ENCODE data around the gene KCNJ4. TPM values are rescaled to one million over a fixed set of nuclear protein-coding genes. Genes with fewer than 3 reads are reported as not detected.
A peak's percentile ranks its signal among the peaks of the same experiment; 100 is the strongest.

KCNJ4 gene
- polyA plus RNA-seq, 10 donors, result 0.12 to 0.58 (median 0.23) TPM; not detected in 1

- no peak for DNase-seq
Observed at GRCh38 chr22:38431266-38432010, 23.6 kb downstream of the KCNJ4 start.

- DNase-seq, result peak in 2 of 3 donors; percentile 31 to 71
Observed at GRCh38 chr22:38429499-38430068, 25.4 kb downstream of the KCNJ4 start.

- DNase-seq, result no peak
Observed at GRCh38 chr22:38428714-38429113, 26.3 kb downstream of the KCNJ4 start.

GRCh38 chr22:38427940-38428339 is 27.1 kb downstream of the KCNJ4 start:
- no peak for DNase-seq

- no peak for DNase-seq
Observed at GRCh38 chr22:38427465-38427864, 27.5 kb downstream of the KCNJ4 start.

GRCh38 chr22:38426628-38427027 is 28.4 kb downstream of the KCNJ4 start:
- no peak for DNase-seq

GRCh38 chr22:38424525-38425080 is 30.4 kb downstream of the KCNJ4 start:
- no peak for DNase-seq

- no peak for DNase-seq
Observed at GRCh38 chr22:38423512-38424503, 31.2 kb downstream of the KCNJ4 start.

- DNase-seq, result no peak
Observed at GRCh38 chr22:38422611-38423511, 32.1 kb downstream of the KCNJ4 start.

GRCh38 chr22:38420734-38421133 is 34.3 kb downstream of the KCNJ4 start:
- DNase-seq, result no peak

- DNase-seq, result no peak
Observed at GRCh38 chr22:38419858-38420160, 35.2 kb downstream of the KCNJ4 start.

GRCh38 chr22:38419121-38419857 is 35.7 kb downstream of the KCNJ4 start:
- no peak for DNase-seq

GRCh38 chr22:38418589-38418988 is 36.4 kb downstream of the KCNJ4 start:
- no peak for DNase-seq

GRCh38 chr22:38417252-38418060 is 37.5 kb downstream of the KCNJ4 start:
- no peak for DNase-seq

- DNase-seq, result no peak
Observed at GRCh38 chr22:38416621-38417251, 38.3 kb downstream of the KCNJ4 start.

GRCh38 chr22:38415561-38416321 is 39.3 kb downstream of the KCNJ4 start:
- no peak for DNase-seq

- DNase-seq, result no peak
Observed at GRCh38 chr22:38415046-38415445, 40.0 kb downstream of the KCNJ4 start.

GRCh38 chr22:38414009-38414395 is 41.0 kb downstream of the KCNJ4 start:
- no peak for DNase-seq
